Glutamatergic neuron (in vitro differentiated cells): ENCODE data around the gene TAB3. TPM values are rescaled to one million over a fixed set of nuclear protein-coding genes. Genes with fewer than 3 reads are reported as not detected.

ENCODE experiments used
- DNase-seq: peaks from one replicate; pipeline ENCODE4 v3.0.0; 2022
- H3K27ac Mint-ChIP-seq: one replicate; pipeline ENCODE4 v1.8.0; 2020; ENCODE audit warnings: mild to moderate bottlenecking, mixed read lengths, inconsistent platforms; ENCODE audit not compliant: unreplicated experiment
- H3K27me3 Mint-ChIP-seq: one replicate; pipeline ENCODE4 v1.8.0; 2020; ENCODE audit warnings: mild to moderate bottlenecking, moderate library complexity, mixed read lengths, inconsistent platforms; ENCODE audit not compliant: unreplicated experiment
- H3K36me3 Mint-ChIP-seq: one replicate; pipeline ENCODE4 v1.8.0; 2020; ENCODE audit warnings: mild to moderate bottlenecking, mixed read lengths, inconsistent platforms; ENCODE audit not compliant: unreplicated experiment
- H3K4me1 Mint-ChIP-seq: one replicate; pipeline ENCODE4 v1.8.0; 2020; ENCODE audit warnings: mild to moderate bottlenecking, low read depth, mixed read lengths, inconsistent platforms; ENCODE audit not compliant: unreplicated experiment
- H3K4me3 Mint-ChIP-seq: one replicate; pipeline ENCODE4 v1.8.0; 2020; ENCODE audit warnings: mild to moderate bottlenecking, mixed read lengths, inconsistent platforms; ENCODE audit not compliant: unreplicated experiment
- H3K9me3 Mint-ChIP-seq: one replicate; pipeline ENCODE4 v1.8.0; 2020; ENCODE audit warnings: mild to moderate bottlenecking, moderate library complexity, mixed read lengths, inconsistent platforms; ENCODE audit not compliant: unreplicated experiment
- CTCF ChIP-seq: fragments of 200-600 bp; sonication (generic); IDR thresholded peaks from one replicate; pipeline ENCODE4 v1.5.0; 2021; ENCODE audit not compliant: partially characterized antibody, unreplicated experiment
- total RNA-seq: library from RNA; stranded (reverse); fragmentation: NEBNext Ultra II Directional; extraction: Animal tissue kit (Norgen Biotek cat#: 25700); gene quantifications from one replicate; pipeline ENCODE4 v1.2.1, GENCODE V29; 2021; ENCODE audit not compliant: unreplicated experiment

The TAB3 gene
- total RNA-seq, 1 donor from 2014 or later, result 19.9 TPM

GRCh38 chrX:30779453-30780030 lies 109.5 kb downstream of the TAB3 start:
- no peak for TF ChIP-seq CTCF
- H3K27me3 Mint-ChIP-seq, result no peaks in the 10 kb centered on the region
- no peaks in the 10 kb centered on the region for H3K4me1 Mint-ChIP-seq
- no peak overlapping the region for H3K27ac Mint-ChIP-seq
- no peak overlapping the region for H3K4me3 Mint-ChIP-seq
- no peaks in the 10 kb centered on the region for H3K36me3 Mint-ChIP-seq
- DNase-seq, result no peak
- no peaks in the 10 kb centered on the region for H3K9me3 Mint-ChIP-seq

GRCh38 chrX:30777575-30777974 lies 111.5 kb downstream of the TAB3 start:
- Mint-ChIP-seq H3K4me3 (no peak overlapping the region), H3K36me3 (no peaks in the 10 kb centered on the region), H3K4me1 (no peaks in the 10 kb centered on the region), H3K9me3 (no peaks in the 10 kb centered on the region), H3K27me3 (no peaks in the 10 kb centered on the region), H3K27ac (no peak overlapping the region)
- no peak for DNase-seq
- no peak for TF ChIP-seq CTCF

Other genes with a start within 250 kb of the TAB3 start
- 2.0 TPM for gene GK, start 235.8 kb downstream of the TAB3 start, total RNA-seq
- not detected for gene FTHL17, start 182.8 kb upstream of the TAB3 start, total RNA-seq